Urinary bladder (tissue), 4 donors: ENCODE data around the gene HK2. TPM values are rescaled to one million over a fixed set of nuclear protein-coding genes. Genes with fewer than 3 reads are reported as not detected.

Source experiments
- DNase-seq: peaks from one replicate; pipeline ENCODE4 v3.0.0-alpha.2; 2015; ENCODE audit errors: extremely low spot score
- H3K27ac ChIP-seq: one replicate; pipeline ENCODE4 v1.5.1; 2013; ENCODE audit warnings: low read depth, mild to moderate bottlenecking, moderate library complexity
- H3K36me3 ChIP-seq: one replicate; pipeline ENCODE4 v1.6.1; 2013; ENCODE audit warnings: mild to moderate bottlenecking, moderate library complexity; ENCODE audit not compliant: insufficient read depth
- H3K4me1 ChIP-seq: one replicate; pipeline ENCODE4 v1.6.1; 2013; ENCODE audit warnings: mild to moderate bottlenecking, moderate library complexity; ENCODE audit not compliant: insufficient read depth
- H3K4me3 ChIP-seq: one replicate; pipeline ENCODE4 v1.5.1; 2013; ENCODE audit warnings: low read depth, low read length
- WGBS: extraction: QIAGEN DNeasy Blood & Tissue Kit; methylation state at CpG from one replicate; pipeline ENCODE4 v1.1.7; 2013; 5-methylcytosine and 5-hydroxymethylcytosine counted together
- polyA plus RNA-seq: library from polyadenylated mRNA; stranded (reverse); fragments of 200-250 nt; gene quantifications from one replicate; pipeline ENCODE4 v1.2.3, GENCODE V29; 2013
- total RNA-seq: library from RNA; depleted of rRNA; stranded (reverse); fragments of >200 nt; gene quantifications from one replicate; pipeline ENCODE4 v1.2.3, GENCODE V29; 2014
- donor health status: healthy with polysubstance abuse.
- donor health status: healthy.

Gene HK2
- total and polyA plus RNA-seq, 2 donors: 8.2 to 9.7 TPM

GRCh38 chr2:74869517-74869916 is 35.6 kb downstream of the HK2 start:
- Histone ChIP-seq H3K4me1 (peaks cover 4% of the 10 kb centered on the region), H3K36me3 (no peaks in the 10 kb centered on the region), H3K27ac (no peak overlapping the region), H3K4me3 (no peak overlapping the region)
- no peak for DNase-seq
- 87% methylated on average over 6 of the region's 6 CpGs for WGBS

- WGBS: 92% methylated on average over 4 of the region's 4 CpGs
- no peak for DNase-seq
- no peaks in the 10 kb centered on the region for H3K36me3 ChIP-seq
- no peak overlapping the region for H3K27ac ChIP-seq
- no peak overlapping the region for H3K4me3 ChIP-seq
- peaks cover 4% of the 10 kb centered on the region for H3K4me1 ChIP-seq
Measured at GRCh38 chr2:74870951-74871350, 37.0 kb downstream of the HK2 start.

- DNase-seq: no peak
- Histone ChIP-seq H3K27ac (no peak overlapping the region), H3K4me3 (no peak overlapping the region), H3K4me1 (peaks cover 4% of the 10 kb centered on the region), H3K36me3 (no peaks in the 10 kb centered on the region)
- 96% methylated on average over 6 of the region's 6 CpGs for WGBS
Measured at GRCh38 chr2:74871414-74871813, 37.5 kb downstream of the HK2 start.

GRCh38 chr2:74872389-74872836 is 38.5 kb downstream of the HK2 start:
- Histone ChIP-seq H3K4me3 (no peak overlapping the region), H3K4me1 (peaks cover 4% of the 10 kb centered on the region), H3K27ac (no peak overlapping the region), H3K36me3 (no peaks in the 10 kb centered on the region)
- 93% methylated on average over 2 of the region's 2 CpGs for WGBS
- DNase-seq: no peak

GRCh38 chr2:74873012-74873665 is 39.2 kb downstream of the HK2 start:
- Histone ChIP-seq H3K4me3 (no peak overlapping the region), H3K27ac (no peak overlapping the region), H3K4me1 (peaks cover 3% of the 10 kb centered on the region), H3K36me3 (no peaks in the 10 kb centered on the region)
- WGBS: 91% methylated on average over 7 of the region's 7 CpGs
- DNase-seq: no peak

- H3K4me1 ChIP-seq: no peaks in the 10 kb centered on the region
- WGBS: 93% methylated on average over 26 of the region's 26 CpGs
- H3K27ac ChIP-seq: no peak overlapping the region
- no peak for DNase-seq
- H3K4me3 ChIP-seq: no peak overlapping the region
- H3K36me3 ChIP-seq: no peaks in the 10 kb centered on the region
Measured at GRCh38 chr2:74873678-74874640, 40.0 kb downstream of the HK2 start.

- no peak overlapping the region for H3K4me3 ChIP-seq
- no peak overlapping the region for H3K27ac ChIP-seq
- H3K4me1 ChIP-seq: no peaks in the 10 kb centered on the region
- WGBS: 55% methylated on average over 13 of the region's 13 CpGs
- H3K36me3 ChIP-seq: no peaks in the 10 kb centered on the region
- DNase-seq: peak; percentile 31
Measured at GRCh38 chr2:74876081-74876886, 42.4 kb downstream of the HK2 start.

GRCh38 chr2:74877376-74877775 is 43.4 kb downstream of the HK2 start:
- Histone ChIP-seq H3K27ac (no peak overlapping the region), H3K4me3 (no peak overlapping the region), H3K4me1 (no peaks in the 10 kb centered on the region), H3K36me3 (no peaks in the 10 kb centered on the region)
- WGBS: 88% methylated on average over 6 of the region's 6 CpGs
- DNase-seq: no peak

- Histone ChIP-seq H3K4me1 (no peaks in the 10 kb centered on the region), H3K4me3 (no peak overlapping the region), H3K27ac (no peak overlapping the region), H3K36me3 (no peaks in the 10 kb centered on the region)
- WGBS: 89% methylated on average over 4 of the region's 4 CpGs
- no peak for DNase-seq
Measured at GRCh38 chr2:74877781-74878433, 44.0 kb downstream of the HK2 start.

- WGBS: 98% methylated on average over 20 of the region's 20 CpGs
- Histone ChIP-seq H3K4me3 (no peak overlapping the region), H3K27ac (no peak overlapping the region), H3K36me3 (no peaks in the 10 kb centered on the region), H3K4me1 (no peaks in the 10 kb centered on the region)
- no peak for DNase-seq
Measured at GRCh38 chr2:74878551-74878950, 44.6 kb downstream of the HK2 start.

- WGBS: 97% methylated on average over 24 of the region's 24 CpGs
- DNase-seq: no peak
- H3K27ac ChIP-seq: no peak overlapping the region
- H3K4me3 ChIP-seq: no peak overlapping the region
- H3K4me1 ChIP-seq: no peaks in the 10 kb centered on the region
- no peaks in the 10 kb centered on the region for H3K36me3 ChIP-seq
Measured at GRCh38 chr2:74880054-74880728, 46.3 kb downstream of the HK2 start.

GRCh38 chr2:74881176-74881575 is 47.2 kb downstream of the HK2 start:
- DNase-seq: no peak
- WGBS: 80% methylated on average over 5 of the region's 5 CpGs
- no peaks in the 10 kb centered on the region for H3K4me1 ChIP-seq
- no peaks in the 10 kb centered on the region for H3K36me3 ChIP-seq
- H3K4me3 ChIP-seq: no peak overlapping the region
- no peak overlapping the region for H3K27ac ChIP-seq
